Endothelial cell of umbilical vein (primary cell): ENCODE measurements around the gene PAPLN.

Experiments
- EZH2 ChIP-seq: IDR thresholded peaks from 2 replicates; pipeline ENCODE4 v1.6.1; 2012; ENCODE audit warnings: borderline replicate concordance, low read depth, mild to moderate bottlenecking, moderate library complexity, low read length, inconsistent platforms; ENCODE audit not compliant: severe bottlenecking
- GATA2 ChIP-seq: IDR thresholded peaks from 2 replicates; pipeline ENCODE4 v1.7.0; 2011; ENCODE audit warnings: low read depth, mild to moderate bottlenecking, moderate library complexity, mixed read lengths, low read length; ENCODE audit not compliant: insufficient read length, insufficient read depth
- POLR2A ChIP-seq: IDR thresholded peaks from 2 replicates; pipeline ENCODE4 v1.6.1; 2012; ENCODE audit warnings: low read depth, mild to moderate bottlenecking, control low read depth, low read length
- POLR2AphosphoS5 ChIP-seq: IDR thresholded peaks from 2 replicates; pipeline ENCODE4 v1.6.1; 2012; ENCODE audit warnings: low read depth, mild to moderate bottlenecking, control low read depth, low read length, moderate library complexity; ENCODE audit not compliant: insufficient read depth
- TF ChIP-seq, protein P1 (sequence below), 2 donors: IDR thresholded peaks; 1 replicate in 1 of 2; 2 replicates in 1 of 2; pipeline ENCODE4 v1.5.1; 2011; ENCODE audit warnings: low read length in 2 of 2, mild to moderate bottlenecking in 2 of 2, moderate library complexity in 2 of 2, control low read depth in 1 of 2, inconsistent platforms in 1 of 2, low read depth in 1 of 2; ENCODE audit not compliant: insufficient read depth in 1 of 2; ENCODE audit errors: extremely low read depth in 1 of 2
- TF ChIP-seq, protein P2 (sequence below): IDR thresholded peaks from 2 replicates; pipeline ENCODE4 v1.6.1; 2011; ENCODE audit not compliant: insufficient read depth, insufficient read length

DNA sequence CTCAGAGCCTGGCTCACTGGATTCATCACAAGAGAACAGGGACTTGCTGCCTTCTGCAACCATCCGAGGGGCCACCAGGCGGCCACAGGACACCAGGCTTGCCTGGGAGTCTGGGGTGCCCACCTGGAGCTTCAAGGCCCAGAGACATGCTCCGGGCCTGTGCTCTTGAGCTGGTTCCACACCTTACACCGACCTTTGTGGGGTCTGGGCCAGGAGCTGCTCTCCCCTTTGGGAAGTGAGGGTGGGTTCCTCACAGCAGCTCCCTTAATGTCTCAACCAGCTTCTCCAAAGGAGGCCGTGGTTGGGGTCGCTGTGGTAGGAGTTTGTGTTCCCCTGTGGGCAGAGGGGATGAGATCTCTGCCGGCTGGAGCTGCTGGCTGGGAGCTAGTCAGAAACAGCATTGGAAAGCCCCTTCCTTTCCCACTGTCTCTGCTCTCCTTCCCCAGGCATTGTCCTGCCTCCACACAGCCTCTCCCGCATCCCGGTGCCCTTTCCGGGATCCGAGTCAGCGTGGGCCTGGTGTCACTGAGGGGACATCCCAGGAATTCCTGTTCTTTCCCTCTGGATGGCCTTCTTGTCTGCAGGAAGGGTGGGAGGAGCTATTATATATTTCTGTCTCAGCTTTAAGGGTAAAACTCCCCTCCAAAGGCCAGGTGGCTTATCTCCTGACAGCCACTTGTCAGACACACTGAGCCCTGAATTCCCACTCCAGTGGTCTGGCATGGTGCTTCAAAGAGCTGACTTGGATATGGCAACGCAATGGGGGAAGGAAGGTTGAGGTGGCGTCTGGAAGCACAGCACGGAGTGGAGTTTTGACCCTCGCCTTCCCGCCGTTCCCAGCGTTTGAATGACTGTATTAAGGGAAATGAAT, 5.1 kb upstream of the PAPLN start:
- no peak for TF ChIP-seq POLR2A
- TF ChIP-seq, protein P1, sequence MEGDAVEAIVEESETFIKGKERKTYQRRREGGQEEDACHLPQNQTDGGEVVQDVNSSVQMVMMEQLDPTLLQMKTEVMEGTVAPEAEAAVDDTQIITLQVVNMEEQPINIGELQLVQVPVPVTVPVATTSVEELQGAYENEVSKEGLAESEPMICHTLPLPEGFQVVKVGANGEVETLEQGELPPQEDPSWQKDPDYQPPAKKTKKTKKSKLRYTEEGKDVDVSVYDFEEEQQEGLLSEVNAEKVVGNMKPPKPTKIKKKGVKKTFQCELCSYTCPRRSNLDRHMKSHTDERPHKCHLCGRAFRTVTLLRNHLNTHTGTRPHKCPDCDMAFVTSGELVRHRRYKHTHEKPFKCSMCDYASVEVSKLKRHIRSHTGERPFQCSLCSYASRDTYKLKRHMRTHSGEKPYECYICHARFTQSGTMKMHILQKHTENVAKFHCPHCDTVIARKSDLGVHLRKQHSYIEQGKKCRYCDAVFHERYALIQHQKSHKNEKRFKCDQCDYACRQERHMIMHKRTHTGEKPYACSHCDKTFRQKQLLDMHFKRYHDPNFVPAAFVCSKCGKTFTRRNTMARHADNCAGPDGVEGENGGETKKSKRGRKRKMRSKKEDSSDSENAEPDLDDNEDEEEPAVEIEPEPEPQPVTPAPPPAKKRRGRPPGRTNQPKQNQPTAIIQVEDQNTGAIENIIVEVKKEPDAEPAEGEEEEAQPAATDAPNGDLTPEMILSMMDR (IDR thresholded peaks at IDR 0.05; ENCODE audit: extremely low read depth in 1 of 2, insufficient read depth in 1 of 2, low read depth in 1 of 2, low read length in 2 of 2), result peak; percentile 22 to 47
- TF ChIP-seq, protein P2, sequence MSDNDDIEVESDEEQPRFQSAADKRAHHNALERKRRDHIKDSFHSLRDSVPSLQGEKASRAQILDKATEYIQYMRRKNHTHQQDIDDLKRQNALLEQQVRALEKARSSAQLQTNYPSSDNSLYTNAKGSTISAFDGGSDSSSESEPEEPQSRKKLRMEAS, result no peak
- TF ChIP-seq GATA2, result no peak
- TF ChIP-seq POLR2AphosphoS5, result no peak
- no peak for TF ChIP-seq EZH2
